ENCODE measurements around the gene RNLS.

The RNLS gene

GRCh38 chr10:88528806-88529570 lies 54.1 kb downstream of the RNLS start:
- Histone ChIP-seq H3K4me2 (ENCODE audit: low read length) (no peak overlapping the region), H3K27ac (ENCODE audit: low read depth, low read length, poor library complexity, severe bottlenecking) (no peak overlapping the region), H3K27me3 (ENCODE audit: insufficient read depth, low read length) (no peaks in the 10 kb centered on the region), H2AFZ (ENCODE audit: low read length) (no peak overlapping the region), H4K20me1 (ENCODE audit: insufficient read depth, low read length) (no peaks in the 10 kb centered on the region), H3K4me1 (ENCODE audit: insufficient read depth, low read length, severe bottlenecking) (no peaks in the 10 kb centered on the region), H3K79me2 (ENCODE audit: insufficient read depth, low read length) (no peaks in the 10 kb centered on the region), H3F3A (ENCODE audit: insufficient read depth, low read length) (no peaks in the 10 kb centered on the region), H3K9ac (ENCODE audit: low read length) (no peak overlapping the region), H3K9me2 (ENCODE audit: low read depth, low read length) (no peaks in the 10 kb centered on the region), H3K4me3 (ENCODE audit: low read depth, low read length, poor library complexity, severe bottlenecking) (no peak overlapping the region), H3K36me3 (ENCODE audit: insufficient read depth, low read length) (no peaks in the 10 kb centered on the region), H3K9me3 (ENCODE audit: low read length) (no peaks in the 10 kb centered on the region)
- TF ChIP-seq EZH2 (IDR thresholded peaks at IDR 0.05; ENCODE audit: borderline replicate concordance, low read length) (no peak), CTCF (IDR thresholded peaks at IDR 0.05; ENCODE audit: low read length) (no peak)

DNA sequence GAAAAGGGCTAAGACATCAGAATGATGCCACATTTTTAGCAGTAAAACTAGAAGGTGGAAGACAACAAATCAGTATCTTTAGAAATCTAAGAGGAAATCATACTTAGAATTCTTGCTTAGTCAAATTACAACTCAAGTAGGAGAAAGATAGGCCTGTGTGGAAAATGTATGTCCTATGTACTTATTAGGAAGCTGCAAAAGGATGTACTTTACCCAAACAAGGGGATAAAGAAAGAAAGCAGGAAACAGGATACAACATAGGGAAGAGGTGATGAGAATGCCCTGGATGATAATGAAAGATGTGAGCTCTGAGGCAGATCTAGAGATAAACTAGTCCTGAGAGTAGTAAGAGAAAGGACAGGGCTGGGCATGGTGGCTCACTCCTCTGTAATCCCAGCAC lies 54.9 kb downstream of the RNLS start:
- H3K4me2 ChIP-seq (ENCODE audit: low read length), result no peak overlapping the region
- no peaks in the 10 kb centered on the region for H3K9me3 ChIP-seq (ENCODE audit: low read length)
- no peak overlapping the region for H3K9ac ChIP-seq (ENCODE audit: low read length)
- no peak overlapping the region for H3K27ac ChIP-seq (ENCODE audit: low read depth, low read length, poor library complexity, severe bottlenecking)
- no peaks in the 10 kb centered on the region for H4K20me1 ChIP-seq (ENCODE audit: insufficient read depth, low read length)
- TF ChIP-seq CTCF (IDR thresholded peaks at IDR 0.05; ENCODE audit: low read length), result no peak
- TF ChIP-seq EZH2 (IDR thresholded peaks at IDR 0.05; ENCODE audit: borderline replicate concordance, low read length), result no peak
- H2AFZ ChIP-seq (ENCODE audit: low read length), result no peak overlapping the region
- no peaks in the 10 kb centered on the region for H3K9me2 ChIP-seq (ENCODE audit: low read depth, low read length)
- H3K79me2 ChIP-seq (ENCODE audit: insufficient read depth, low read length), result no peaks in the 10 kb centered on the region
- H3K36me3 ChIP-seq (ENCODE audit: insufficient read depth, low read length), result no peaks in the 10 kb centered on the region
- no peaks in the 10 kb centered on the region for H3F3A ChIP-seq (ENCODE audit: insufficient read depth, low read length)
- H3K27me3 ChIP-seq (ENCODE audit: insufficient read depth, low read length), result no peaks in the 10 kb centered on the region
- no peaks in the 10 kb centered on the region for H3K4me1 ChIP-seq (ENCODE audit: insufficient read depth, low read length, severe bottlenecking)
- no peak overlapping the region for H3K4me3 ChIP-seq (ENCODE audit: low read depth, low read length, poor library complexity, severe bottlenecking)

DNA sequence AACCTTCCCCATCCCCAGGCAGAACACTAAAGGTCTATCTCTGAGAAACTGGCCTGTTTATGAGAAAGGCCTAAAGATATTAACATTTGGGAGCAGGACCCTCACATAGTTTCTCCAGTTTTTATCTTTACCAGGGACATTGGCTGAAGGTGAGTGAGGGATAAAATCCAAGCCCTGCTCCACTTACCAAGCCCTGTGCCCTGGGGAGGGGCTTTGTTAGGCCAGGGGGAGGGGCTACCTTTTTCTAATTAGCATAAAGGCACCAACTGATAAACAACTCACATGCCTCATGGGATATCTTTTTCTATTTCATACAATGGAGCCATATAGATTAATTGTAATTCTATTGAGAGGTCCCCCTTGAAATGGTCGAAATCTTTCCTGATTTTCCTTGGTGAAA lies 55.9 kb downstream of the RNLS start:
- no peaks in the 10 kb centered on the region for H3K9me3 ChIP-seq (ENCODE audit: low read length)
- H3K4me1 ChIP-seq (ENCODE audit: insufficient read depth, low read length, severe bottlenecking), result no peaks in the 10 kb centered on the region
- H3K36me3 ChIP-seq (ENCODE audit: insufficient read depth, low read length), result no peaks in the 10 kb centered on the region
- no peak for TF ChIP-seq CTCF (IDR thresholded peaks at IDR 0.05; ENCODE audit: low read length)
- TF ChIP-seq EZH2 (IDR thresholded peaks at IDR 0.05; ENCODE audit: borderline replicate concordance, low read length), result no peak
- no peak overlapping the region for H3K27ac ChIP-seq (ENCODE audit: low read depth, low read length, poor library complexity, severe bottlenecking)
- no peak overlapping the region for H3K4me3 ChIP-seq (ENCODE audit: low read depth, low read length, poor library complexity, severe bottlenecking)
- no peaks in the 10 kb centered on the region for H3K79me2 ChIP-seq (ENCODE audit: insufficient read depth, low read length)
- no peaks in the 10 kb centered on the region for H3K27me3 ChIP-seq (ENCODE audit: insufficient read depth, low read length)
- H2AFZ ChIP-seq (ENCODE audit: low read length), result no peak overlapping the region
- H3F3A ChIP-seq (ENCODE audit: insufficient read depth, low read length), result no peaks in the 10 kb centered on the region
- H4K20me1 ChIP-seq (ENCODE audit: insufficient read depth, low read length), result no peaks in the 10 kb centered on the region
- H3K9me2 ChIP-seq (ENCODE audit: low read depth, low read length), result no peaks in the 10 kb centered on the region
- no peak overlapping the region for H3K4me2 ChIP-seq (ENCODE audit: low read length)
- H3K9ac ChIP-seq (ENCODE audit: low read length), result no peak overlapping the region

Measured in OCI-LY1 (cell line).